Stimulated activated CD8-positive, alpha-beta memory T cell treated with anti-CD3 and anti-CD28 coated beads, Interleukin-15, amount 100 ng/mL, for 4 hours (primary cell): ENCODE results near the gene CILP.
A peak's percentile ranks its signal among the peaks of the same experiment; 100 is the strongest.
"Not testable (repeated sequence)": the region's sequence is repeated elsewhere in the genome, so short reads cannot be mapped to it uniquely, and the experiment has no call there.

ENCODE experiments used
- DNase-seq, 2 donors: peaks; one replicate each; pipeline ENCODE4 v3.0.0-alpha.2; 2020; ENCODE audit warnings: low read depth in 2 of 2

CILP gene, protein sequence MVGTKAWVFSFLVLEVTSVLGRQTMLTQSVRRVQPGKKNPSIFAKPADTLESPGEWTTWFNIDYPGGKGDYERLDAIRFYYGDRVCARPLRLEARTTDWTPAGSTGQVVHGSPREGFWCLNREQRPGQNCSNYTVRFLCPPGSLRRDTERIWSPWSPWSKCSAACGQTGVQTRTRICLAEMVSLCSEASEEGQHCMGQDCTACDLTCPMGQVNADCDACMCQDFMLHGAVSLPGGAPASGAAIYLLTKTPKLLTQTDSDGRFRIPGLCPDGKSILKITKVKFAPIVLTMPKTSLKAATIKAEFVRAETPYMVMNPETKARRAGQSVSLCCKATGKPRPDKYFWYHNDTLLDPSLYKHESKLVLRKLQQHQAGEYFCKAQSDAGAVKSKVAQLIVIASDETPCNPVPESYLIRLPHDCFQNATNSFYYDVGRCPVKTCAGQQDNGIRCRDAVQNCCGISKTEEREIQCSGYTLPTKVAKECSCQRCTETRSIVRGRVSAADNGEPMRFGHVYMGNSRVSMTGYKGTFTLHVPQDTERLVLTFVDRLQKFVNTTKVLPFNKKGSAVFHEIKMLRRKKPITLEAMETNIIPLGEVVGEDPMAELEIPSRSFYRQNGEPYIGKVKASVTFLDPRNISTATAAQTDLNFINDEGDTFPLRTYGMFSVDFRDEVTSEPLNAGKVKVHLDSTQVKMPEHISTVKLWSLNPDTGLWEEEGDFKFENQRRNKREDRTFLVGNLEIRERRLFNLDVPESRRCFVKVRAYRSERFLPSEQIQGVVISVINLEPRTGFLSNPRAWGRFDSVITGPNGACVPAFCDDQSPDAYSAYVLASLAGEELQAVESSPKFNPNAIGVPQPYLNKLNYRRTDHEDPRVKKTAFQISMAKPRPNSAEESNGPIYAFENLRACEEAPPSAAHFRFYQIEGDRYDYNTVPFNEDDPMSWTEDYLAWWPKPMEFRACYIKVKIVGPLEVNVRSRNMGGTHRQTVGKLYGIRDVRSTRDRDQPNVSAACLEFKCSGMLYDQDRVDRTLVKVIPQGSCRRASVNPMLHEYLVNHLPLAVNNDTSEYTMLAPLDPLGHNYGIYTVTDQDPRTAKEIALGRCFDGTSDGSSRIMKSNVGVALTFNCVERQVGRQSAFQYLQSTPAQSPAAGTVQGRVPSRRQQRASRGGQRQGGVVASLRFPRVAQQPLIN

GRCh38 chr15:65210770-65211481 lies at the start of gene CILP:
Gene CILP (minus strand): TSS chr15:65211473. CDS start chr15:65209755, 1,718 bp downstream.
- no peak for DNase-seq

GRCh38 chr15:65260968-65261367 lies 49.7 kb upstream of the CILP start:
- DNase-seq: no peak

GRCh38 chr15:65259367-65259797 lies 48.1 kb upstream of the CILP start:
- no peak for DNase-seq

DNA sequence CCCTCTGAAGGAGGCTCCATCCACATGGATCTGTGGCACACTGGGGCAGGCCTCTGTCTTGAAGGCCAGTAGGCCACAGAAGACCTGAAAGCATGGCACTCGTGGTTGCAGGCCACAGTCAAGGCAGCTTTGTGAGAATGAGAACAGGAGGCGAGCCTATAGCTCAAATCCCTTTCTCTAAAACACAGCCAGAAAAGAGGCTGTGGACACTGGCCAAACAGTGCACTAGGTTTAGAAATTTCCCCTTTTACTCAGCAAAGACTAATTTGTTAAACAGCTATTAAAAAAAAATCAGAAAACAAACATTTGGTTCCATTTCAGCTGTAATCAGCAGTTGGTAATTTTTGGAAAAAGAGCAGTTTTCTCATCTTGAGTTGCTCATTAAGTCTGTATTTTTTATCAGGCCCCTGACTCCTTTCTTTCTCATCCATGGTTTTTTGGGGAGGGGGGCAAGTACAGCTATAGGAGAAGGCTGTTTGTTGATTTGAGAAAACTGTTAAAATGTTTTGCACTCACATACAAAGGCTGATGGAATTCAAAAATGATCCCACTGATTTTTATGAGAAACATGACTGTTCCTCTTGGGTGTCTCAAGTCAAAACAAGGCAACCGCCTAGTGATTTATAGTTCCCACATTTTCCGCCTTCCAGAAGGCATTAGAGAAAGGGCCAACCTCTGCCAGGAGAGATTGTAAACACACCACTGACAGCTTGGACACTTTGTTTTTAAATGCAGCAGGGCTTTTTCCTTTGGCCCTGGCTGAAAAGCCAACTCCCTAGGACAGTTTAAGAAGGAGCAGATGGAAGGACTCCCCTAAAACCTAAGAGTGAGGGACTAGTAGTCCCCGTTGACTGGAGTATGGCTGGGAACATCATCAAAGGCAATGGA lies 47.3 kb upstream of the CILP start:
- no peak for DNase-seq

GRCh38 chr15:65255486-65256140 lies 44.3 kb upstream of the CILP start:
- DNase-seq: no peak

DNA sequence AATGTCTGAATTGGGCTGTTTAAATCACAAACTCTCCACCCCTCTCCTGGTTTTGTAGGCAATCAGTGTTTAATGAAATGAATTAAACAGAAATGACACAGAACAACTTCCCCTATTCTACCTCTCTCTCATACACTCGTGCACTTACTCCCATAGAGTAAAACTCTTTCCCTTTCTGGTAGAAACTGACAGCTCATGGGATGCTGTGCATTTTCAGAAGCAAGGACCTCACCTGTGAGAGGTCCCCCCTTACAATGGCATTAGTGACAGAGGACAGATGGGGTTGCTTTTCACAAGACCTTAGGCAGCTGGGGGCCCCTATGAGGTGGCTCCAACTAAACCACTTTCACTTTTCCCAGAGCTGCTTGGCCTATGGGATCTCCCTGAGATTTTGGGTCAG lies 43.5 kb upstream of the CILP start:
- no peak for DNase-seq

DNA sequence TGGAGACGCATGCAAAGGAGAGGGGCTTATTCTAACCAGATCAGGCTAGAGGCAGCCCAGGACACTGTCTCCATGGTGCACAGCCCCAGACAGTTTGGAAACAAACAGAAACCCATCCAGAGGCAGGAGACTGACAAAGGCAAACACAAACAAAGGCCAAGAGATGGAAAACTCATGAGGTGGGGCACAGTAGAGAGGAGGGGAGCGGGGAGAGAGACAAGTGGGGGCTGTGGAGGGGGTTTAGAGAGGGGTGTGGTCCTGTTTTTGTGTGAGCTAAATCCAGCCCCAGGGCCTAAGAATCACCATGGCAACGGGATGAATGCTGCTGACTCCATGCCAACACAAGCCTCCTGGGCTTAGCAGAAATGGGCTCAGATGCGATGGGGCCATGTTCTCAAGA lies 43.1 kb upstream of the CILP start:
- DNase-seq: no peak

- DNase-seq: peak; percentile 26 to 56
These were observed 38.4 kb upstream of the CILP start for GRCh38 chr15:65249641-65250040.

DNA sequence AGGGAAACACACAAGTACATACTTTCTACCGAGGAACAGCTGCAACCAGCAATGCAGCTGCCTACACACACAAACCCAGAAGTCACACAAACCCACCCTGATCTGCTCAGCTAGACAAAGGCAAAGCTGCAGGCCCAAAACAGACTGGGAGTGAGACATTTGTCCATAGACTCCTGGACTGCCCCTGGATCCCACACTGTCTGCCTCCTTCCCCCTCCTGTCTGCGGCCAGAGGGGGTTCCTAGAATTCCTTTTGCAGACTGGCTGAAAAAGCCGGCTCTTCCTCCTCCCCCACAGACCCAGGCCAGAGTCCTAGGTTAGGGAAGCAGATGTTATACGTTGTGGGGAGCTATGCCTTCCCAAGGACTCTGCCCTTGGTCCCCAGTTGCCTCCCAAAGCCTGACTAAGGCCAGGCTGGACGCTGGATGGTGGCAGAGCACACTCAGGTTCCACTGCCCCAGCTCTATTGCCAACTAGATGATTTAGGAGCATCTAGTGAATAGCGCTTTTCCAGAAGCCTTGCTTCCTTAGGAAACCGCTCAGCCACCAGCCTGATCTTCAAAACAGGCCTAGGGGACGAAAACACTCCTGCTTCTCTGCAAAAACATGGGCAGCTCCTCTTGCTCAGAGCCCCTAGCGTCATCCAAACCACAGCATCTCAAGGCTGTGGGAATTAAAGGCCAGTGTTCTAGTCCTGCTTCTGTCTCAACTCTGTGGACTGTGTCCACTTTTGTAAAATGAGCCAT lies 37.4 kb upstream of the CILP start:
- DNase-seq: no peak

GRCh38 chr15:65246939-65247338 lies 35.7 kb upstream of the CILP start:
- no peak for DNase-seq

DNA sequence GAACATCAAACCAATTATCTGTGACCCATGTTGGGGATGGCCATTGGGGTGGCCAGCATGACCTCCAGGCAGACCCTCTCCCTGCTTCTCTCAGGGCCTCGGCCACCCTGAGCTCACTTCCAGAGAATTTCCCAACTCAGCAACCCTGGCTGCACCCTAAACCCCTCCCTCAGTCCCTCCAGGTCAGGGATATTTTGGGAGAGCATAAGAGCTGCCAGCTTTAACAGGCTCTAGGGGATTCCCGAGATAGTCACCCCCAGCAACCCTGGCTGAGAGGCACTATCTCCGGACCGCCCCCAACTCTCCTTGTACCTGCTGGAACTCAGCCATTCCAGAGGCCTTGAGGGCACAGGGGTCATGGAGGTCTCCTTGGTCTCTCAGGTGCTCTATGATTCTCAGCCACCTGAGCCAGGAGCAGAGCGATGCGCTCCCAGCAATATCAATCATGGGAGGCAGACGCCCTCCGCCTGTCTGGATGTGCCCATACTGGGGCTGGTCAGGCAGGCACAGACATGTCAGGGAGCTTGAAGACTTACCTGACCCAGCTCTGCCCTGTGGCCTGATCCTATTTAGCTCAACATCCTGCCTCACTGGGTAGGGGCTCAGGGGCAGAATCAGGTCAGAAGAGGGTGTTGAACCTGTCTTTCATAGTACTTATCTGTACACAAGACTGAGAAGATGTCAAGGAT lies 34.9 kb upstream of the CILP start:
- no peak for DNase-seq

GRCh38 chr15:65245096-65245856 lies 34.0 kb upstream of the CILP start:
- no peak for DNase-seq

DNA sequence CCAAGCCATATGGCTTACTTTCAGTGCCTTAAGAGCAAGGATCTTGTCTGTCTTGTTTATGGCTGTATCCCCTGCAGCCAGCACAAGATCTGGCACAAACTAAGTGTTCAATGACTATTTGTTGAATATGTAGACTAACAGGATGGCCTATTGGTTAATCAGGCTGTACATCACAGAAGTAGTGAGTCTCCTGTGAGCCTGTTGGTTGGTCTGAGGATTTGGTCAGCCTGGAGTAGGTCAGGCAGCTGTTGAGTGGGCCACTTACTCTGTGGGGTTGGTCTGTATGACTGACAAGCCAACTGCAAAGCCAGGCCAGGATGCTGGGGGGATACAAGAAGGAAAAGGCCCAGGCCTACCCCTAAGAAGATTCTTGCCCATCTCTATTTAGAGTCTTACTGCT lies 33.4 kb upstream of the CILP start:
- no peak for DNase-seq

DNA sequence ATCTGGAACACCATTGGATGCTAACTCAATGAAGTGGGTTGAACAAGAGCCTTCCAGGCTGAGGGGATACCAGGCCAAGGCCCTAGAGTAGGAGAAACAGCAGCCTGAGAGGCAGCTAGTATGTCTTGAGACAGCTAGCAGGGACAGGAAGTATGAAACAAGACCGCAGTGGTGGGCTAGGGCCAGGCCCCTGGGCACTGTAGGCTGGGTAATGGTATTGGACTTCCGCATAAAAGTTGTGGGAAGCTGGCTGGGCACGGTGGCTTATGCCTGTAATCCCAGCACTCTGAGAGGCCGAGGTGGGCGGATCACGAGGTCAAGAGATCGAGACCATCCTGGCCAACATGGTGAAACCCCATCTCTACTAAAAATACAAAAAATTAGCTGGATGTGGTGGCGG lies 25.2 kb upstream of the CILP start:
- not testable (repeated sequence) for DNase-seq

DNA sequence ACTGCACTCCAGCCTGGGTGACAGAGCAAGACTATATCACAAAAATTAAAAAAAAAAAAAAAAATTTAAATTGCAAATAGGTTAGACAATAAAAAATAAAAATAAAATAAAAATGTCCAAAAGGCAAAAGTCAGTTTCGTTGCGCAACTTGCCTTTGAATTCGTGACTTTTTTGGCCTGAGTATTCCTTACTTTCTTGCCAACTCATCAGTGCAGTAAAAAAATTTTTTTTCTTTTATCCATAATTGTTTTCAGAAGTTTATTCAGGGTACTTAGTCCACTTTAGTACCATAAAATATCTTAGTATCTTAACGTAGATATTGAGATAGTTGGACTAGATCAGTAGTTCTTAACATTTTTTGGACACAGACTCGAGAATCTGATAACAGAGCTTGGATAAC lies 22.4 kb upstream of the CILP start:
- DNase-seq: no peak

DNA sequence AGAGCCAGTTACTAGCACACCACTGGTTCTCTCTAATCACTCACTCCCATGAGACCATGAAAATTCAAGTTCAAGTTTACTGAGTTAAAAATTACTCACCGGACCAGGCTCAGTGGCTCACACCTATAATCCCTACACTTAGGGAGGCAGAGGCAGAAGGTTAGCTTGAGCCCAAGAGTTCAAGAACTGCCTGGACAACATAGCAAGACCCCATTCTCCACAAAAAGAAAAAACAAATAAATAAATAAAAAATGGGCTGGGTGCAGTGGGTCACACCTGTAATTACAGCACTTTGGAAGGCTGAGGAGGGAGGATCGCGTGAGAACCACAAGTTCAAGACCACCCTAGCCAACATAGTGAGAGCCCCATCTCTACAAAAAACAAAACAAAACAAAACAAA lies 21.2 kb upstream of the CILP start:
- DNase-seq: no peak

DNA sequence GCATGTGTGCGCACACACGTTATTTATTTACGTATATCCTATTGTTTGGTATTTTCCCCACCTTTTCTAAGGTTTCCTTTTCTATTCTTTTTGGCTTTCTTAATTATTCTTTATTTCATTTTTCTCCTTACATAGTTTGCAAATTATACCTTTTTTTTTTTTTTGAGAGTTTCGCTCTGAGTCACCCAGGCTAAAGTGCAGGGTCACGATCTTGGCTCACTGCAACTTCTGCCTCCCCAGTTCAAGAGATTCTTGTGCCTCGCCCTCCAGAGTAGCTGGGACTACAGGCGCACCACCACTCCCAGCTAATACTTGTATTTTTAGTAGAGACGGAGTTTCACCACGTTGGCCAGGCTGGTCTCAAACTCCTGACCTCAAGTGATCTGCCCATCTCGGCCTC lies 20.0 kb upstream of the CILP start:
- no peak for DNase-seq

DNA sequence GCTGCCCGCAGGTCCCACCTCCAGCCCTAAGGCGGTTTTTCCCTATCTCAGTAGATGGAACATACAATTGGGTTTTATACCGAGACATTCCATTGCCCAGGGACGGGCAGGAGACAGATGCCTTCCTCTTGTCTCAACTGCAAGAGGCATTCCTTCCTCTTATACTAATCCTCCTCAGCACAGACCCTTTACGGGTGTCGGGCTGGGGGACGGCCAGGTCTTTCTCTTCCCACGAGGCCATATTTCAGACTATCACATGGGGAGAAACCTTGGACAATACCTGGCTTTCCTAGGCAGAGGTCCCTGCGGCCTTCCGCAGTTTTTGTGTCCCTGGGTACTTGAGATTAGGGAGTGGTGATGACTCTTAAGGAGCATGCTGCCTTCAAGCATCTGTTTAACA lies 15.6 kb upstream of the CILP start:
- not testable (repeated sequence) for DNase-seq
